ENCODE measurements around the gene ITPR2. TPM values are rescaled to one million over a fixed set of nuclear protein-coding genes. Genes with fewer than 3 reads are reported as not detected.
"Not testable (repeated sequence)": the region's sequence is repeated elsewhere in the genome, so short reads cannot be mapped to it uniquely, and the experiment has no call there.

The ITPR2 gene
- total RNA-seq, 2 donors from 2014 or later, result 38.8 to 40.3 TPM

GRCh38 chr12:26775991-26776390, 57.0 kb downstream of the ITPR2 start:
- intact Hi-C loops (cut with DNase I); DNase-seq (ENCODE audit: low spot score): not testable (repeated sequence)

GRCh38 chr12:26773313-26774104, 59.5 kb downstream of the ITPR2 start:
- DNase-seq (ENCODE audit: low spot score), result no peak
- intact Hi-C loops (cut with DNase I), result no loop called here

GRCh38 chr12:26771861-26772260, 61.1 kb downstream of the ITPR2 start:
- no peak for DNase-seq (ENCODE audit: low spot score)
- intact Hi-C loops (cut with DNase I), result no loop called here

- DNase-seq (ENCODE audit: low spot score), result no peak
- intact Hi-C loops (cut with DNase I), result no loop called here
Observed at GRCh38 chr12:26770239-26771070, 62.5 kb downstream of the ITPR2 start.

GRCh38 chr12:26769611-26770010, 63.4 kb downstream of the ITPR2 start:
- intact Hi-C loops (cut with DNase I), result no loop called here

DNA sequence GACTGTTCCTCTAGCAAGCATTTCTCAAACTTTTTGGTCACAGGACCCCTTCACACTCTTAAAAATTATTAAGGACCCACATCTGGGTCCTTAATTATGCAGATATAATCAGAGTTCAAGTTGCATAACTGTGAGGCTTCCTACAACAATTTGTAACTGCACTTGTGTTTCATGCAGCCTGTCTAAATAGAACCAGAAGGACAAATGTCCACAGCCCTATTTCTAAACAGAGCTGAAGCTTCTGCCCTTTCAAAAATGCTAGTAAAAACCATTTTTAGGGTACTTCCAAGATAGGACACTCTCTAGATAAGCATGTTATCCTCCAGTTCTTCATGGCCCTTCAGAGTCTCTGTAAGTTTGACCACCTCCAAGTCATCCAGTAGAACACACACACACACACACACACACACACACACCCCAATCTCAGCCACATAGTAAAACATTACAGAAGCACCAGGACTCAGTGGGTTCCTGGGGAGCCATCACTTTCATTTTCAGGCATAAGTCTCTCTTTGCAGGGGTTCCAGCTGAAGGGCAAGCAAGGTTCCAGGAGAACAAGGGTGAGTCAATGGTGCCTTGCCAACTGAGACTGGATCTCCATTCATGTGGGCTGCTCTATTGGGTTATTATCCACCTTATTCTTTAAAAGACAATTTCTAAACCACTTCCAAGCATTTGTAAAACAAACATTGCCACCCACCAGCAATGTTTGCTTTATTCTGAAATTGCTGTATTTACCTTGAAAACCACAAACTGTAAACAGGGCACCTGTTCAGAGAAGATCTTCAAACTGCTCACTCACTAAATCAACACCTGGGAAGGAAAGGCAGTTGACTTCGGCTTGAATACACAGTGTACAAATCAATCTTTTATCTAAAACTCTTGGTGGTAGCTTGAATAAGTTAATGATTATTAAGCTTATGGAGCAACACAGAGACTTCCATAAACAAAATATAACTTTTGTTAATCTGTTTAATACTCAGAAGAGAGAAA, 64.1 kb downstream of the ITPR2 start:
- intact Hi-C loops (cut with DNase I), result no loop called here
- DNase-seq (ENCODE audit: low spot score), result no peak

More at GRCh38 chr12:26769611-26770010, 63.4 kb downstream of the ITPR2 start:
- DNase-seq (ENCODE audit: low spot score), result no peak

DNA sequence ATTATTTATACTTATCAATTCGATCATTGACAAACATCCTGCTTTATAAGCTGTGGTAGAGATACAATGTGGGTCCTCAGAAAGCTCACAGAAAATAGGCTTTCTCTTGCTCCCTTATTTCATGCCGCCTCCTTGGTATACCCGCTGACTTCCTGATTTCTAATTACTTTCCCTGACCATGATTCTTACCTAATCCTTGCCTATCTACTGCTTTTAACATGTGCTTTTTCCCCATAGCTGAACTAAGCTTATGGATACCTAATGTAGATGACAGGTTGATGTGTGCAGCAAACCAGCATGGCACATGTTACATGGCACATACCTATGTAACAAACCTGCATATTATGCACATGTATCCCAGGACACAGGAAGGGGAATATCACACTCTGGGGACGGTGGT, 65.1 kb downstream of the ITPR2 start:
- intact Hi-C loops (cut with DNase I), result no loop called here
- no peak for DNase-seq (ENCODE audit: low spot score)

- no peak for DNase-seq (ENCODE audit: low spot score)
- intact Hi-C loops (cut with DNase I), result no loop called here
Observed at GRCh38 chr12:26767116-26767515, 65.9 kb downstream of the ITPR2 start.

DNA sequence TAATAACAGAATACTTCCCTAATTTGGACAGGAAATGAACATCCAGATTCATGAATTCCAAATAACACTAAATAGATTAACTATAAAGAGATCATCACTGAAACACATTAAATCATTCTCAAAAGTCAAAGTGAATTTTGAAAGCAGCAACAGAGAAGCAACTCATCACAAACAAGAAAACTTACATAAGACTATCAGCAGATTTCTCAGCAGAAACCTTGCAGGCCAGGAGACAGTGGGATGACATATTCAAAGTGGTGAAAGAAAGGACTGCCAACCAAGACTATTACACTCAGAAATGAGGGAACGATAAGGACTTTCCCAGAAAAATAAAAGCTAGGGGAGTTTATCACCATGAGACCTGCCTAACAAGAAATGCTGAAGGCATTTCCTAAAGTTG, 70.8 kb downstream of the ITPR2 start:
- no peak for DNase-seq (ENCODE audit: low spot score)
- intact Hi-C loops (cut with DNase I), result no loop called here

- intact Hi-C loops (cut with DNase I), result no loop called here
- no peak for DNase-seq (ENCODE audit: low spot score)
Observed at GRCh38 chr12:26761775-26762174, 71.2 kb downstream of the ITPR2 start.

GRCh38 chr12:26760657-26761293, 72.2 kb downstream of the ITPR2 start:
- intact Hi-C loops (cut with DNase I), result no loop called here
- DNase-seq (ENCODE audit: low spot score), result no peak

DNA sequence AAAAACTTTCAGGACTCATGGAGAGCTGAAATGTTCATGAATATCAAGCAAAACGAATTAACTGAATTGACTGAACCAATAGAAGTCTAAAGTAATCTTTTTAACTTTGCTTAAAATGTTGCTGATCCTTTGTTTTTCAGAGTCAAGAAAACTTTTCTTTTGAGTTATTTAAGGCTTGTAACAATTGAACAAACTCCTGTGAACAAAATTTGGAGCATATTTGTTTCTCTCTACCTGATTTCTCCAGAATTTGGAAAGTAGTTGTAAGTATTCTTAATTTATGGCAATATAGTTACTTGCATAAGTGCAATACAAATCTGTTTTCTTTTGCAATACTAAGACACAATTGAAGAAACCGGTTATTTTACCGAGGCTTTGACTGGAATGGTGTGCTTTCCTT, 77.6 kb downstream of the ITPR2 start:
- intact Hi-C loops (cut with DNase I); DNase-seq (ENCODE audit: low spot score): not testable (repeated sequence)

DNA sequence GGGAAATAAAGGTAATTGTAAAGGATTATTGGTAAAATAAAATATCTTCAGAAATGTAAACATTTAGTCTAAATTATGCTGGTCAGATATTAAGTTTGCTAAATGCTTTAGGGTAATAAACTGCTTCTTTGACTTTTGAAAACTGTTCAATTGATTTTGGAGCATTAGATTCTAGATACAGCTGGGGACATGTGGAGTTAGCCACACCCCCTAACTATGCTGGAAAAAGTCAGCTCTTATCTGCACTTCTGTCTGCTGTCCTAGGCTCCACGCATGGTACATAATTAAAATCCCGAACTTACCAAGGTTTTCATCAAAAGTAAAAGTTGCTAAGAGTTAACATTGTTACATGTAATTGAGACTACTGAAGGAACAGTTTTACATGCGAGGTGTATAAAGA, 78.8 kb downstream of the ITPR2 start:
- DNase-seq (ENCODE audit: low spot score), result no peak
- intact Hi-C loops (cut with DNase I), result no loop called here

DNA sequence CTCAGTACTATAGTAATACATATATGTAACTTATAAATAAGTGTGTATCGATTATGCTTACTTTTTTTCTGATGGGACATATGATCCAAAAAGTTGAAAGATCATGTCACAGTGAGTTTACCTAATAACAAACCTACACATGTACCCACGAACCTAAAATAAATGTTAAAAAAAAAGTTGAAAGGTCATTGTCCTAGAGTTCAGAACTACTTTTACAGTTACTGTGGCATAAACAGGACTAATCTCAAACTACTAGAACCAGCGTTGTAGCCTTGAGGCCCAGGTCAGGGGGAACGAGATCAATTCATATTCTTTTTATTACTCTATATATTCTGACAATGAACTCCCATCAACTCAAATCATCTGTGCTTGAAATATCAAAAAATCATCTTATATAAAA, 81.8 kb downstream of the ITPR2 start:
- intact Hi-C loops (cut with DNase I), result no loop called here
- DNase-seq (ENCODE audit: low spot score), result no peak

DNA sequence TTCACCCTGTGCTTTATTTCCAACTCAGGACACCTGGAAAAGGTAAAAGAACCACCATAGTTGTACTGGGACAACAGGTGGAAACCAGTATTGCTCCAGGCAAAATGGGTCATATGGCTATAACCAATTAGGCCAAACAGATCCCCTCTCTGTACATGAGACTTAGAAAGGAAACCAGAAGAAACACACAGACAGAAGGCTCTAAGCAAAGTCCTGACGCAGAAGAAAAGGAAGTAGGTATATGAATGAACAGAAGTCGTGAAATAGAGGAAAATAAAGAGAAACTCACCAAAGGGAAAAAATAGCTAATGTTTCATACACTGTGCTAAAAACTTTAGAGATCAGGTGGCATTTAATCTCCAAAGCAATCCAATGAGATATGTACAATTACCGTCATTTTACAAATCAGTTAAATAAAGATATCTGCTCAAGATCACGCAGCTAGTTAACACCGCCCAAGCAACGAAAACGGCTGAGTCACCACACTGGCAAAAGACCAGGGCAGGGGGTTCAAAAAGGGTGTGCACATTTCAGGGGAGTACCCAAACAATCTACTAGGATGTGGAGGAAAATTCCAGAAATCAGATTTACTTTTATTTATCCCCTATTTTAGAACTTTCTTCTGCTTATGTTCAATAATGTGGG, 82.3 kb downstream of the ITPR2 start:
- no peak for DNase-seq (ENCODE audit: low spot score)
- intact Hi-C loops (cut with DNase I), result no loop called here

- intact Hi-C loops (cut with DNase I), result no loop called here
- no peak for DNase-seq (ENCODE audit: low spot score)
Observed at GRCh38 chr12:26749781-26750180, 83.2 kb downstream of the ITPR2 start.

GRCh38 chr12:26748741-26749431, 84.1 kb downstream of the ITPR2 start:
- intact Hi-C loops (cut with DNase I), result no loop called here
- no peak for DNase-seq (ENCODE audit: low spot score)

DNA sequence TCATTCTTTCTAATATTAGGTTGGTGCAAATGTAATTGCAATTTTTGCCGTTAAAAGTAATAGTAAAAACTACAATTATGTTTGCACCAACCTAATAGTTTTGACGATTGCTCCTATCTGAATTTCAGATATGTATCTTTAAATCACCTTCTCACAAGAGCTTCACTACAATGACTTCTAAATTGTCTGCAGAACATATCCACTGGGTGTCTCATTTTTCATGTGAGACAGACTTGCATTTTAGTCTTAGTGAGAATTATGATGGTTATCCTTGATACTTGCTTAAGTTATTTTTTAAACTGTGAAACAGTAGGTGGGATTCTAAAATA, 84.6 kb downstream of the ITPR2 start:
- DNase-seq (ENCODE audit: low spot score), result no peak
- intact Hi-C loops (cut with DNase I), result no loop called here
